HepG2 (cell line): Measurements from ENCODE around the gene TSEN34. TPM values are rescaled to one million over a fixed set of nuclear protein-coding genes. Genes with fewer than 3 reads are reported as not detected.

Source experiments
- BCL3 ChIP-seq: sonication (generic); formaldehyde crosslinking; IDR thresholded peaks from 2 replicates; pipeline ENCODE4 v1.5.1; 2020; ENCODE audit warnings: mild to moderate bottlenecking, missing genetic modification reagents, moderate library complexity
- MNT ChIP-seq: fragments of 450-650 bp; IDR thresholded peaks from 2 replicates; pipeline ENCODE4 v1.6.1; 2016
- SMAD3 ChIP-seq: sonication (generic); formaldehyde crosslinking; IDR thresholded peaks from 2 replicates; pipeline ENCODE4 v1.4.0; 2020; ENCODE audit warnings: missing genetic modification reagents
- ZBTB49 ChIP-seq: sonication (generic); formaldehyde crosslinking; IDR thresholded peaks from 2 replicates; pipeline ENCODE4 v1.4.0; 2020; ENCODE audit warnings: missing genetic modification reagents, borderline replicate concordance
- ZFP1 ChIP-seq: IDR thresholded peaks from 2 replicates; pipeline ENCODE4 v1.6.1; 2016
- ZMAT5 ChIP-seq: sonication (generic); formaldehyde crosslinking; IDR thresholded peaks from 2 replicates; pipeline ENCODE4 v1.5.0; 2020; ENCODE audit warnings: mild to moderate bottlenecking, low read depth, missing genetic modification reagents, borderline replicate concordance
- ZNF20 ChIP-seq: sonication (generic); formaldehyde crosslinking; IDR thresholded peaks from 2 replicates; pipeline ENCODE4 v1.4.0; 2020; ENCODE audit warnings: mild to moderate bottlenecking, moderate library complexity, missing genetic modification reagents
- ZNF574 ChIP-seq: sonication (generic); formaldehyde crosslinking; IDR thresholded peaks from 2 replicates; pipeline ENCODE4 v1.4.0; 2020; ENCODE audit warnings: missing genetic modification reagents
- ZNF788 ChIP-seq: sonication (generic); formaldehyde crosslinking; IDR thresholded peaks from 2 replicates; pipeline ENCODE4 v1.5.0; 2020; ENCODE audit warnings: mild to moderate bottlenecking, missing genetic modification reagents, borderline replicate concordance
- polyA plus RNA-seq, 8 experiments: library from polyadenylated mRNA; depleted of rRNA in 3 of 8; stranded (reverse) in 7 of 8; unstranded in 1 of 8; fragments of >200 nt; fragmentation: Illumina TruSeq in 4 of 8; extraction: Trizol in 4 of 8; gene quantifications; 2 replicates each; pipeline versions ENCODE4 v1.2.1 to v1.2.3, GENCODE V29; 2011 to 2016; ENCODE audit warnings: low read depth in 4 of 8, missing spikeins in 1 of 8, mixed read lengths in 1 of 8; ENCODE audit not compliant: insufficient read depth in 1 of 8
- total RNA-seq, 5 experiments: library from RNA; depleted of rRNA; stranded (reverse); fragments of >200 nt; fragmentation: Illumina TruSeq; extraction: Trizol; gene quantifications; 2 replicates each; pipeline ENCODE4 v1.2.3, GENCODE V29; 2016; ENCODE audit warnings: low read depth in 1 of 5

TSEN34 gene
- total and polyA plus RNA-seq, 2 of the 13 experiments (the other 11 are each of a cell fraction or from before 2014, with no cell fraction given) = 55.1 to 65.4 TPM

GRCh38 chr19:54207983-54208783 lies 17.1 kb downstream of the TSEN34 start (continued):
- no peak for TF ChIP-seq ZBTB49 (CRISPR knock-in tag)
- no peak for TF ChIP-seq ZMAT5 (CRISPR knock-in tag)
- TF ChIP-seq MNT = no peak
- TF ChIP-seq ZNF574 (CRISPR knock-in tag) = peak; percentile 14; the same call in 1 of the 2 replicates
- TF ChIP-seq BCL3 (CRISPR knock-in tag) = 0 out of 2 replicates have a peak, but pooled peaks have one; percentile 8
- TF ChIP-seq SMAD3 (CRISPR knock-in tag) = no peak
- no peak for TF ChIP-seq ZNF20 (CRISPR knock-in tag)
- TF ChIP-seq ZNF788 (CRISPR knock-in tag) = peak; percentile 41; the same call in 1 of the 2 replicates
- TF ChIP-seq ZFP1 (CRISPR knock-in tag) = no peak; the same call in 1 of the 2 replicates
